ENCODE results near the gene ZHX3. TPM values are rescaled to one million over a fixed set of nuclear protein-coding genes. Genes with fewer than 3 reads are reported as not detected.

ZHX3 gene
- total and polyA plus RNA-seq, 3 experiments from 2014 or later: 12.1 to 15.3 (median 12.7) TPM

DNA sequence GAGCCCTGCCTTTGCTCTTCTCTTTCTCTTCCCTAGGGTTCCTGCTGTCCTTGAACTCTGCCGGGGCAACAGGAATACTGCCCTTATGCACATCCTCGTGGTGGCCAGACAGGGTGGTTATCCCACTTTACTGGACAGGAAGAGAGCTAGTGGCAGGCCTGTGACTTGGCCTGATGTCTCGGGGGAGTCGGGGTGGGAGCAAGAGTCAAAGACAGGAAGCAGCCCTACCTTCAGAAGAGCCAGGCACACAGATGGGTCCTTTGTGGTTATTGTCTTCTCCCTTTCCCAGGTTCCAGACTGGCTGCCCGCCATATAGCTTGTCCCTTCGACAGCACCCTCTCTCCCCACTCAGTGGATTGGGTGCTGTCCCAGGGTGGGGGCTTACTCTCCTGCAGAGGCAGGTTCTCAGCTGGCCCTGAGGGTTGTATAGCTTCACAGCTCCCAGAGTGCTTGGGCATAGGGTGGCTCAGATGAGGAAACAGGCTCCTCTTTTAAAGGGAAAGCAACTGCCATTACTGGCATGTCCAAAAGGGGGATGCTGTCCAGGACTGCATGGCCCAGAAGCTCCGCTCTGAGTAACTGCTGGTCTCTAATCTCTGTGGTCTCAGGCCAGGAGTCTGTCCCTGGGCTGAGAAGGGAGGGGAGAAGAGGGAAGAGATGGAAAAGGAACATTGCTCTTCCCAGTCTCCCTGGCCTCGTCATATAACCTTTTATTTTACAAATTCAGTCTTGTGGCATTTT is 162.9 kb downstream of the ZHX3 start:
- Mint-ChIP-seq H3K36me3 (peaks cover 0 to 8% (median 8%) of the 10 kb centered on the region in 3 donors), H3K4me1 (peaks cover 94 to 100% (median 97%) of the 10 kb centered on the region in 3 donors), H3K9me3 (no peaks in the 10 kb centered on the region), H3K27me3 (peaks cover 0 to 5% of the 10 kb centered on the region in 2 donors), H3K27ac (peak overlapping the region; percentile 93 to 100 (median 97)), H3K4me3 (peak overlapping the region; percentile 24 to 88 (median 74))
- peaks cover 99% of the 10 kb centered on the region for H3K4me1 ChIP-seq (ENCODE audit: insufficient read depth, low read length)
- no peak for DNase-seq
- no peaks in the 10 kb centered on the region for H3K9me3 ChIP-seq (ENCODE audit: low read length)
- no peak overlapping the region for H3K27ac ChIP-seq (ENCODE audit: low read depth, low read length)
- ChIA-PET POLR2A (interaction anchor here (0.6 to 4.4 kb wide), 4 partner anchors 8 to 22 kb away, joined by 4 to 69 read pairs (median 32); partner anchors contain the start of gene PLCG1), CTCF (interaction anchor here (0.6 to 15.5 kb wide), 5 partner anchors 10 to 132 kb away, joined by 3 to 193 read pairs (median 49); partner anchors contain the start of gene PLCG1)
- H3K36me3 ChIP-seq (ENCODE audit: insufficient read depth, low read length): peaks cover 3% of the 10 kb centered on the region
- H3K4me3 ChIP-seq (ENCODE audit: low read length): no peak overlapping the region
- no peaks in the 10 kb centered on the region for H3K27me3 ChIP-seq (ENCODE audit: insufficient read depth, low read length, poor library complexity, severe bottlenecking)

GRCh38 chr20:41152108-41152757 is 165.3 kb downstream of the ZHX3 start:
- H3K4me3 ChIP-seq (ENCODE audit: low read length): peak overlapping the region; percentile 4

GRCh38 chr20:41151134-41151869 is 166.2 kb downstream of the ZHX3 start:
- peak overlapping the region in 6 of 7 donors; percentile 48 to 87 (median 70) for H3K4me3 Mint-ChIP-seq
- DNase-seq: no peak
- H3K27me3 Mint-ChIP-seq: peaks cover 0 to 1% of the 10 kb centered on the region in 2 donors
- peaks cover 4 to 11% (median 11%) of the 10 kb centered on the region in 3 donors for H3K36me3 Mint-ChIP-seq
- POLR2A ChIA-PET: interaction anchor here (0.6 to 1.8 kb wide), 2 partner anchors 9 to 16 kb away, joined by 4 to 7 read pairs; no protein-coding TSS in a partner anchor
- H3K27ac Mint-ChIP-seq: peak overlapping the region; percentile 77 to 100 (median 95)
- H3K9me3 ChIP-seq (ENCODE audit: low read length): no peaks in the 10 kb centered on the region
- H3K4me1 Mint-ChIP-seq: peaks cover 92 to 99% (median 97%) of the 10 kb centered on the region in 3 donors
- peak overlapping the region; percentile 4 for H3K4me3 ChIP-seq (ENCODE audit: low read length)
- H3K27ac ChIP-seq (ENCODE audit: low read depth, low read length): peak overlapping the region; percentile 5
- H3K4me1 ChIP-seq (ENCODE audit: insufficient read depth, low read length): peaks cover 100% of the 10 kb centered on the region
- H3K27me3 ChIP-seq (ENCODE audit: insufficient read depth, low read length, poor library complexity, severe bottlenecking): no peaks in the 10 kb centered on the region
- CTCF ChIA-PET: interaction anchor here (3.2 to 15.5 kb wide), 2 partner anchors 15 to 22 kb away, joined by 11 to 193 read pairs; partner anchors contain the start of gene PLCG1
- no peaks in the 10 kb centered on the region for H3K36me3 ChIP-seq (ENCODE audit: insufficient read depth, low read length)
- no peaks in the 10 kb centered on the region for H3K9me3 Mint-ChIP-seq

More at GRCh38 chr20:41152108-41152757, 165.3 kb downstream of the ZHX3 start:
- H3K27me3 Mint-ChIP-seq: peaks cover 0 to 6% of the 10 kb centered on the region in 2 donors
- H3K4me1 Mint-ChIP-seq: peaks cover 92 to 99% (median 97%) of the 10 kb centered on the region in 3 donors
- peaks cover 0 to 11% (median 11%) of the 10 kb centered on the region in 3 donors for H3K36me3 Mint-ChIP-seq
- DNase-seq: no peak
- ChIA-PET CTCF (interaction anchor here (0.7 to 15.5 kb wide), 5 partner anchors 16 to 187 kb away, joined by 3 to 193 read pairs (median 3); partner anchors contain the start of gene PLCG1), POLR2A (interaction anchor here (0.6 to 1.8 kb wide), 3 partner anchors 9 to 11 kb away, joined by 3 to 7 read pairs (median 3); no protein-coding TSS in a partner anchor)
- H3K9me3 ChIP-seq (ENCODE audit: low read length): no peaks in the 10 kb centered on the region
- H3K4me3 Mint-ChIP-seq: peak overlapping the region; percentile 23 to 76 (median 69)
- no peak overlapping the region for H3K27ac ChIP-seq (ENCODE audit: low read depth, low read length)
- H3K36me3 ChIP-seq (ENCODE audit: insufficient read depth, low read length): no peaks in the 10 kb centered on the region
- no peaks in the 10 kb centered on the region for H3K27me3 ChIP-seq (ENCODE audit: insufficient read depth, low read length, poor library complexity, severe bottlenecking)
- peak overlapping the region; percentile 77 to 100 (median 94) for H3K27ac Mint-ChIP-seq
- peaks cover 99% of the 10 kb centered on the region for H3K4me1 ChIP-seq (ENCODE audit: insufficient read depth, low read length)
- H3K9me3 Mint-ChIP-seq: no peaks in the 10 kb centered on the region

GRCh38 chr20:41150664-41151063 is 166.9 kb downstream of the ZHX3 start:
- ChIA-PET POLR2A (interaction anchor here (0.6 to 1.8 kb wide), 2 partner anchors 9 to 16 kb away, joined by 4 to 7 read pairs; no protein-coding TSS in a partner anchor), CTCF (interaction anchor here (2.0 to 15.5 kb wide), 3 partner anchors 9 to 23 kb away, joined by 5 to 193 read pairs (median 11); partner anchors contain the start of gene PLCG1)
- no peaks in the 10 kb centered on the region for H3K9me3 ChIP-seq (ENCODE audit: low read length)
- no peaks in the 10 kb centered on the region for H3K27me3 ChIP-seq (ENCODE audit: insufficient read depth, low read length, poor library complexity, severe bottlenecking)
- peaks cover 100% of the 10 kb centered on the region for H3K4me1 ChIP-seq (ENCODE audit: insufficient read depth, low read length)
- H3K36me3 ChIP-seq (ENCODE audit: insufficient read depth, low read length): no peaks in the 10 kb centered on the region
- Mint-ChIP-seq H3K36me3 (peaks cover 4 to 11% (median 11%) of the 10 kb centered on the region in 3 donors), H3K27ac (peak overlapping the region; percentile 77 to 99 (median 95)), H3K4me3 (peak overlapping the region; percentile 48 to 87 (median 67)), H3K4me1 (peaks cover 92 to 99% (median 97%) of the 10 kb centered on the region in 3 donors), H3K9me3 (no peaks in the 10 kb centered on the region), H3K27me3 (peaks cover 0 to 1% of the 10 kb centered on the region in 2 donors)
- no peak overlapping the region for H3K27ac ChIP-seq (ENCODE audit: low read depth, low read length)
- no peak for DNase-seq
- H3K4me3 ChIP-seq (ENCODE audit: low read length): peak overlapping the region; percentile 9

- POLR2A ChIA-PET: interaction anchor here (1.0 kb wide), 1 partner anchor 9 kb away, joined by 5 read pairs; no protein-coding TSS in a partner anchor
- no peaks in the 10 kb centered on the region for H3K27me3 ChIP-seq (ENCODE audit: insufficient read depth, low read length, poor library complexity, severe bottlenecking)
- Mint-ChIP-seq H3K27ac (peak overlapping the region; percentile 15 to 99 (median 92)), H3K4me1 (peaks cover 92 to 99% (median 97%) of the 10 kb centered on the region in 3 donors), H3K27me3 (peaks cover 0 to 1% of the 10 kb centered on the region in 2 donors), H3K4me3 (peak overlapping the region in 6 of 7 donors; percentile 39 to 94 (median 72)), H3K36me3 (peaks cover 4 to 11% (median 11%) of the 10 kb centered on the region in 3 donors), H3K9me3 (no peaks in the 10 kb centered on the region)
- no peak overlapping the region for H3K27ac ChIP-seq (ENCODE audit: low read depth, low read length)
- H3K36me3 ChIP-seq (ENCODE audit: insufficient read depth, low read length): no peaks in the 10 kb centered on the region
- CTCF ChIA-PET: interaction anchor here (2.0 to 15.5 kb wide), 3 partner anchors 8 to 24 kb away, joined by 5 to 193 read pairs (median 11); partner anchors contain the start of gene PLCG1
- peak overlapping the region; percentile 3 for H3K4me3 ChIP-seq (ENCODE audit: low read length)
- no peak for DNase-seq
- H3K4me1 ChIP-seq (ENCODE audit: insufficient read depth, low read length): peaks cover 100% of the 10 kb centered on the region
- no peaks in the 10 kb centered on the region for H3K9me3 ChIP-seq (ENCODE audit: low read length)
Measured at GRCh38 chr20:41148942-41149341, 168.6 kb downstream of the ZHX3 start.

DNA sequence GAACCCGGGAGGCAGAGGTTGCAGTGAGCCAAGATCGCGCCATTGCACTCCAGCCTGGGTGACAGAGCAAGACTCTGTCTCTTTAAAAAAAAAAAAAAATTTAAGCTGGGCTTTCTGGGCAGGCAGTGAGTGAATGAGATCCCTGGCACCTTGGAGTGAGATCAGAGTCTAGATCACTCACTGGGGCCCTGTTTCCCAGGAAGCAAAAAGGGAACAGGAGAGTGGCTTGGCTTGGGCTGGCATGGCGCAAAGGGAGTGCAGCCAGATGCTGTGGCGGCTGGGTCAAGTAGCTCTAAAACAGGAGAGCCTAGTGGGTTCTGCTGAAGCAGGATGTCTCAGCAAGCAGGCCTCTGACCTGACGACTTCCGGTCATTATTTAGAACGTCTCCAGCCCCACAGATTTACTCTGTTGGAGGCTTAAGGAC is 169.8 kb downstream of the ZHX3 start:
- Histone ChIP-seq H3K4me1 (ENCODE audit: insufficient read depth, low read length) (peaks cover 100% of the 10 kb centered on the region), H3K27ac (ENCODE audit: low read depth, low read length) (no peak overlapping the region), H3K9me3 (ENCODE audit: low read length) (no peaks in the 10 kb centered on the region), H3K27me3 (ENCODE audit: insufficient read depth, low read length, poor library complexity, severe bottlenecking) (no peaks in the 10 kb centered on the region), H3K4me3 (ENCODE audit: low read length) (peak overlapping the region; percentile 3), H3K36me3 (ENCODE audit: insufficient read depth, low read length) (no peaks in the 10 kb centered on the region)
- ChIA-PET CTCF (interaction anchor here (0.7 to 8.1 kb wide), 5 partner anchors 9 to 25 kb away, joined by 3 to 71 read pairs (median 6); no protein-coding TSS in a partner anchor), POLR2A (interaction anchor here (3.1 kb wide), 1 partner anchor 9 kb away, joined by 14 read pairs; no protein-coding TSS in a partner anchor)
- Mint-ChIP-seq H3K27ac (peak overlapping the region; percentile 78 to 99 (median 92)), H3K36me3 (peaks cover 4 to 10% (median 10%) of the 10 kb centered on the region in 3 donors), H3K4me1 (peaks cover 96 to 99% (median 98%) of the 10 kb centered on the region in 3 donors), H3K27me3 (peaks cover 0 to 1% of the 10 kb centered on the region in 2 donors), H3K4me3 (peak overlapping the region in 6 of 7 donors; percentile 27 to 97 (median 76)), H3K9me3 (no peaks in the 10 kb centered on the region)
- DNase-seq: no peak

Data from CD8-positive, alpha-beta memory T cell (primary cell).